ENCODE measurements around the gene MN1.

- TF ChIP-seq CTCF (IDR thresholded peaks at IDR 0.05) (no peak), POLR2A (IDR thresholded peaks at IDR 0.05) (no peak)
Measured at GRCh38 chr22:27844256-27844655, 42.7 kb upstream of the MN1 start.

Data from adrenal gland (tissue), 5 donors.